ENCODE data around the gene B2M. TPM values are rescaled to one million over a fixed set of nuclear protein-coding genes. Genes with fewer than 3 reads are reported as not detected.
"Not testable (repeated sequence)": the region's sequence is repeated elsewhere in the genome, so short reads cannot be mapped to it uniquely, and the experiment has no call there.

The B2M gene
- total RNA-seq, 1 experiment from 2014 or later: 388 TPM

DNA sequence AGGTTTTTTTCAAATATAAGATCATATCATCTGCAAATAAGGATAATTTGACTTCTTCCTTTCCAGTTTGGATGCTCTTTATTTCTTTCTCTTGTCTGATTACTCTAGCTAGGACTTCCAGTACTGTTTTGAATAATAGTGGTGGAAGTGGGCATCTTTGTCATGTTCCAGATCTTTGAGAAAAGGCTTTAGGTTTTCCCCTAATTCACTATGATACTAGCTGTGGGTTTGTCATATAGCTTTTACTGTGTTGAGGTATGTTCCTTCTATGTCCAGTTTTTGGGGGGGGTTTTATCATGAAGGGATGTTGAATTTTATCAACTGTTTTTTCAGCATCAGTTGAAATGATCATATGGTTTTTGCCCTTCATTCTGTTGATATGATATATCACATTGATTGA is 10.6 kb upstream of the B2M start:
- H3K4me3 ChIP-seq (replicated peaks in 1 of 2; ENCODE audit: low read depth in 1 of 2, low read length in 2 of 2); RAD21 ChIA-PET (ENCODE audit: low non-redundant PET in 1 of 2, low total read pairs in 2 of 2, uncharacterized antibody in 2 of 2, unreplicated experiment in 2 of 2); H3K9me2 ChIP-seq (ENCODE audit: insufficient read depth); H3K27me3 ChIP-seq (ENCODE audit: insufficient read depth, low read length); H3K4me2 ChIP-seq (ENCODE audit: low read length); CTCF ChIA-PET; H3K9me3 ChIP-seq (ENCODE audit: control insufficient read depth in 1 of 2, insufficient read depth in 1 of 2, low read depth in 1 of 2, low read length in 2 of 2); H4K20me1 ChIP-seq (ENCODE audit: insufficient read depth); H3K27ac ChIP-seq (ENCODE audit: low read depth, low read length); H2AFZ ChIP-seq (ENCODE audit: low read depth, low read length, poor library complexity, severe bottlenecking); intact Hi-C loops (cut with micrococcal nuclease); H3K36me3 ChIP-seq (ENCODE audit: control insufficient read depth in 1 of 2, insufficient read depth in 2 of 2, low read length in 2 of 2); H3K4me1 ChIP-seq (ENCODE audit: control insufficient read depth in 1 of 2, insufficient read depth in 2 of 2, low read length in 2 of 2); BruUV-seq (replicated peaks); DNase-seq (ENCODE audit: low read depth, low spot score); H3K79me2 ChIP-seq (ENCODE audit: insufficient read depth, low read length); H3K9ac ChIP-seq (ENCODE audit: low read length); ATAC-seq; POLR2A ChIA-PET: not testable (repeated sequence)

DNA sequence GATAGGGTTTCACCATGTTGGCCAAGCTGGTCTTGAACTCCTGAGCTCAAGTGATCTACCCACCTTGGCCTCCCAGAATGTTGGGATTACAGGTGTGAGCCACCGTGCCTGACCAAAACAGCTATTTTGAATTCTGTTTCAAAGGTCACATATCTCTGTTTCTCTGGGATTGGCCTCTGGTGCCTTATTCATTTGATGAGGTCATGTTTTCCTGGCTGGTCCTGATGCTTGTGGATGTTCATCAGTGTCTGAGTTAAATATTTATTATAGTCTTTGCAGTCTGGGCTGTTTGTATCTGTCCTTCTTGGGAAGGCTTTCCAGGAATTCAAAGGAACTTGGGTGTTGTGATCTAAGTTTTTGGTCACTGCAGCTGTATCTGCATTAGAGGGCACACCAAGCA is 5.3 kb upstream of the B2M start:
- Histone ChIP-seq H3K9me2 (ENCODE audit: insufficient read depth) (no peaks in the 10 kb centered on the region), H3K9me3 (ENCODE audit: control insufficient read depth in 1 of 2, insufficient read depth in 1 of 2, low read depth in 1 of 2, low read length in 2 of 2) (no peaks in the 10 kb centered on the region), H2AFZ (ENCODE audit: low read depth, low read length, poor library complexity, severe bottlenecking) (no peak overlapping the region), H3K4me1 (ENCODE audit: control insufficient read depth in 1 of 2, insufficient read depth in 2 of 2, low read length in 2 of 2) (peaks cover 3 to 19% of the 10 kb centered on the region in 2 experiments; a peak in 2 of 4 replicates), H4K20me1 (ENCODE audit: insufficient read depth) (no peaks in the 10 kb centered on the region), H3K79me2 (ENCODE audit: insufficient read depth, low read length) (no peaks in the 10 kb centered on the region), H3K27me3 (ENCODE audit: insufficient read depth, low read length) (no peaks in the 10 kb centered on the region), H3K27ac (ENCODE audit: low read depth, low read length) (no peak overlapping the region), H3K4me3 (replicated peaks in 1 of 2; ENCODE audit: low read depth in 1 of 2, low read length in 2 of 2) (no peak overlapping the region), H3K36me3 (ENCODE audit: control insufficient read depth in 1 of 2, insufficient read depth in 2 of 2, low read length in 2 of 2) (no peaks in the 10 kb centered on the region), H3K9ac (ENCODE audit: low read length) (no peak overlapping the region), H3K4me2 (ENCODE audit: low read length) (no peak overlapping the region)
- ChIA-PET RAD21 (ENCODE audit: low non-redundant PET in 1 of 2, low total read pairs in 2 of 2, uncharacterized antibody in 2 of 2, unreplicated experiment in 2 of 2) (no interaction called here), POLR2A (interaction anchor here (0.9 kb wide), 1 partner anchor 43 kb away, joined by 4 read pairs; the partner anchor contains the start of gene SPG11), CTCF (interaction anchor here (3.0 kb wide), 1 partner anchor 43 kb away, joined by 8 read pairs; the partner anchor contains the start of gene SPG11)
- no peak for TF ChIP-seq ZFX (IDR thresholded peaks at IDR 0.05)
- no peak for TF ChIP-seq EGR1 (IDR thresholded peaks at IDR 0.05; ENCODE audit: low read depth)
- TF ChIP-seq, protein P1, sequence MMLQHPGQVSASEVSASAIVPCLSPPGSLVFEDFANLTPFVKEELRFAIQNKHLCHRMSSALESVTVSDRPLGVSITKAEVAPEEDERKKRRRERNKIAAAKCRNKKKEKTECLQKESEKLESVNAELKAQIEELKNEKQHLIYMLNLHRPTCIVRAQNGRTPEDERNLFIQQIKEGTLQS (IDR thresholded peaks at IDR 0.05): no peak
- TF ChIP-seq, protein P2, sequence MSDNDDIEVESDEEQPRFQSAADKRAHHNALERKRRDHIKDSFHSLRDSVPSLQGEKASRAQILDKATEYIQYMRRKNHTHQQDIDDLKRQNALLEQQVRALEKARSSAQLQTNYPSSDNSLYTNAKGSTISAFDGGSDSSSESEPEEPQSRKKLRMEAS (IDR thresholded peaks at IDR 0.05): no peak
- TF ChIP-seq POLR2AphosphoS5 (IDR thresholded peaks at IDR 0.05; ENCODE audit: low read depth, low read length): no peak
- intact Hi-C loops (cut with micrococcal nuclease): no loop called here
- DNase-seq (ENCODE audit: low read depth, low spot score) (no peak), ATAC-seq (no peak)
- no TSS peak for BruUV-seq (replicated peaks)
